ENCODE measurements around the gene PAGE3. TPM values are rescaled to one million over a fixed set of nuclear protein-coding genes. Genes with fewer than 3 reads are reported as not detected.

Gene PAGE3, protein sequence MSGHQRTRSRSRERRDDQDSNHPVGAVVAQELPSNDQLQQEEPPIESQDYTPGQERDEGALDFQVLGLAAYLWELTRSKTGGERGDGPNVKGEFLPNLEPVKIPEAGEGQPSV
- total RNA-seq = not detected

DNA sequence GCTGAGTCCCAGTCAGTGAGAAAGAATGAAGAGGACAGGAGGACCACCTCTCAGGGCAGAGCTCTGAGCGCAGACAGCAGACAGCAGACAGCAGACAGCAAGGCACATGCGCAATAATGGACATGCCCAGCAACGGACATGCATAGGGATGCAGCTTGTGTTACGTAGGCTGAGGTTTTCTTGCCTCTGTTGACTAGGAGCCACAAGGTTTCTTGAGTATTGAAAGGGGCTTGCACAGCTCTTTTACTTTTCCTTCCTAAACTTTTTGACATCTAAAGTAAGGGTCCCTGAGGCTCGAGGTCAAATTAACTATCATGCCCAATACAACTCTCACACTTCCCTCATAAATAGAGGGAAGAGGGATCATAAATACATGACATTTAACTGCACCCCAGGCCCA, at the start of gene PAGE3:
PAGE3 (minus strand) TSS at position 101 of the 400 bp plus-strand sequence. CDS start 1,013 bp downstream, outside the sequence.
- 79 to 82% methylated on average over 3 to 5 of the region's 5 CpGs for WGBS, 2 donors
- ATAC-seq (ENCODE audit: low FRiP score in 2 of 2) (no peak), DNase-seq (no peak)
- no peaks in the 10 kb centered on the region for H3K4me1 ChIP-seq
- H3K27ac ChIP-seq = no peak within 1 kb of the TSS
- TF ChIP-seq POLR2AphosphoS5 (IDR thresholded peaks at IDR 0.05) (no peak), POLR2A (IDR thresholded peaks at IDR 0.05) (no peak), EP300 (IDR thresholded peaks at IDR 0.05) (no peak)
- TF ChIP-seq, protein P1, sequence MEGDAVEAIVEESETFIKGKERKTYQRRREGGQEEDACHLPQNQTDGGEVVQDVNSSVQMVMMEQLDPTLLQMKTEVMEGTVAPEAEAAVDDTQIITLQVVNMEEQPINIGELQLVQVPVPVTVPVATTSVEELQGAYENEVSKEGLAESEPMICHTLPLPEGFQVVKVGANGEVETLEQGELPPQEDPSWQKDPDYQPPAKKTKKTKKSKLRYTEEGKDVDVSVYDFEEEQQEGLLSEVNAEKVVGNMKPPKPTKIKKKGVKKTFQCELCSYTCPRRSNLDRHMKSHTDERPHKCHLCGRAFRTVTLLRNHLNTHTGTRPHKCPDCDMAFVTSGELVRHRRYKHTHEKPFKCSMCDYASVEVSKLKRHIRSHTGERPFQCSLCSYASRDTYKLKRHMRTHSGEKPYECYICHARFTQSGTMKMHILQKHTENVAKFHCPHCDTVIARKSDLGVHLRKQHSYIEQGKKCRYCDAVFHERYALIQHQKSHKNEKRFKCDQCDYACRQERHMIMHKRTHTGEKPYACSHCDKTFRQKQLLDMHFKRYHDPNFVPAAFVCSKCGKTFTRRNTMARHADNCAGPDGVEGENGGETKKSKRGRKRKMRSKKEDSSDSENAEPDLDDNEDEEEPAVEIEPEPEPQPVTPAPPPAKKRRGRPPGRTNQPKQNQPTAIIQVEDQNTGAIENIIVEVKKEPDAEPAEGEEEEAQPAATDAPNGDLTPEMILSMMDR (IDR thresholded peaks at IDR 0.05) = no peak
- H3K36me3 ChIP-seq = no peaks in the 10 kb centered on the region
- no peaks in the 10 kb centered on the region for H3K27me3 ChIP-seq
- no peaks in the 10 kb centered on the region for H3K9me3 ChIP-seq
- no peak within 1 kb of the TSS for H3K4me3 ChIP-seq

DNA sequence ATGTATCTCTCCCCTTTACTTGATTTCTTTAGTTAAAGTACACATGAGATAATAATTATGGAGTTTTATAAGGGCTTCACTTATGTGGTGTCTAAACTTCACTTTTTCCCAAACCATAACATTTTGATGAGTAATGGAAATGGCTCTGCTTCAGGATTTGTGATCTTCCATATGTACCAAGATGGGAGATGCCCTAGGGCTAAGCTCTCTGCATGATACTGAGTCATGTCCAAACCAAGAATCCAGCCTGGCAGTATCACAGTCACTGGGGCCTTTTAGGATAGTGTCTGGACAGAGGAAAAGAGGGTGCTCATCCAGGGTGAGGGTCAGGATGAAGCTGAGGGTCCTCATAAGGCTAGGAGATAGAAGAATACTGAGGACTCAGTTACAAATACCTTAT, 47.9 kb upstream of the PAGE3 start:
- no peaks in the 10 kb centered on the region for H3K36me3 ChIP-seq
- H3K27me3 ChIP-seq = no peaks in the 10 kb centered on the region
- ATAC-seq (ENCODE audit: low FRiP score in 2 of 2) (no peak), DNase-seq (no peak)
- H3K4me3 ChIP-seq = no peak overlapping the region
- no peaks in the 10 kb centered on the region for H3K9me3 ChIP-seq
- H3K27ac ChIP-seq = no peak overlapping the region
- TF ChIP-seq, protein P1 (IDR thresholded peaks at IDR 0.05) = no peak
- TF ChIP-seq EP300 (IDR thresholded peaks at IDR 0.05) (no peak), POLR2A (IDR thresholded peaks at IDR 0.05) (no peak), POLR2AphosphoS5 (IDR thresholded peaks at IDR 0.05) (no peak)
- H3K4me1 ChIP-seq = no peaks in the 10 kb centered on the region

DNA sequence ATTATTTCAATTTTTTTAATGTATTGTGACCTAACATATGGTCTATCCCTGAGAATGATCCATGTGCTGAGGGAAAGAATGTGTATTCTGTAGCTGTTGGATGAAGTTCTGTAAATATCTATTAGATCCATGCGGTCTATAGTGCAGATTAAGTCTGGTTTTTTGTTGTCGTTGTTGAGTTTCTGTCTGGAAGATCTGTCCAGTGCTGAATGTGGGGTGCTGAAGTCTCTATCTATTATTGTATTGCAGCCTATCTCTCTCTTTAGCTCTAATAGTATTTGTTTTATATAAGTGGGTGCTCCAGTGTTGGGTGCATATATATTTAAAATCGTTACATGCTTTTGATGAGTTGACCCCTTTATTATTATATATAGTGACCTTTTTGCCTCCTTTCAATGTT, 26.2 kb upstream of the PAGE3 start:
- H3K4me3 ChIP-seq = no peak overlapping the region
- no peaks in the 10 kb centered on the region for H3K36me3 ChIP-seq
- no peaks in the 10 kb centered on the region for H3K27me3 ChIP-seq
- TF ChIP-seq, protein P1 (IDR thresholded peaks at IDR 0.05) = no peak
- TF ChIP-seq EP300 (IDR thresholded peaks at IDR 0.05) (no peak), POLR2AphosphoS5 (IDR thresholded peaks at IDR 0.05) (no peak), POLR2A (IDR thresholded peaks at IDR 0.05) (no peak)
- 78 to 82% methylated on average over 3 of the region's 3 CpGs for WGBS, 2 donors
- DNase-seq (no peak), ATAC-seq (ENCODE audit: low FRiP score in 2 of 2) (no peak)
- no peak overlapping the region for H3K27ac ChIP-seq
- H3K9me3 ChIP-seq = no peaks in the 10 kb centered on the region
- H3K4me1 ChIP-seq = no peaks in the 10 kb centered on the region

GRCh38 chrX:55279832-55280231, 15.1 kb upstream of the PAGE3 start:
- H3K27ac ChIP-seq = no peak overlapping the region
- H3K4me3 ChIP-seq = no peak overlapping the region
- WGBS, 2 donors = 86 to 87% methylated on average over 9 to 10 of the region's 10 CpGs
- H3K9me3 ChIP-seq = no peaks in the 10 kb centered on the region
- DNase-seq = no peak
- ATAC-seq (ENCODE audit: low FRiP score in 2 of 2) = no peak
- no peaks in the 10 kb centered on the region for H3K27me3 ChIP-seq
- H3K4me1 ChIP-seq = no peaks in the 10 kb centered on the region
- no peaks in the 10 kb centered on the region for H3K36me3 ChIP-seq
- TF ChIP-seq, protein P1 (IDR thresholded peaks at IDR 0.05) = no peak
- no peak for TF ChIP-seq EP300 (IDR thresholded peaks at IDR 0.05)
- TF ChIP-seq POLR2A (IDR thresholded peaks at IDR 0.05) = no peak
- no peak for TF ChIP-seq POLR2AphosphoS5 (IDR thresholded peaks at IDR 0.05)

DNA sequence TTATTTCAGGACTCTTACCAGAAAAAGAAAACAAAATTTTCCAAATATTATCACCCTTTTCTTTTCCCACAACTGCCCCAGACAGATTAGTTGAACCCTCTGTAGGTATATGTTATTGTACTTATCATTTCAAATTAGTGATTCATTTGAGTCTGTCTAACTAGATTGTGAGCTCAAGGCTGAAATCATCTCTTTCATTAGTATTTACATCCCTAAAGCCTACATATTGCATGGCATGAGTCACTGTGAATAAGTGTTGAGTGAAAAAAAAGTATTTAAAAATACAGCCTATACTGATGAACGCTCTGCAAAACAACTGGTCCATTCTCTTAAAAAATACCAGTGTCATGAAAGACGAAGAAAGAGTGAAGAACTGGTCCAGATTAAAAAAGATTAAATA, 3.9 kb downstream of the PAGE3 start:
- ATAC-seq (ENCODE audit: low FRiP score in 2 of 2) = no peak
- H3K27ac ChIP-seq = no peak overlapping the region
- TF ChIP-seq POLR2AphosphoS5 (IDR thresholded peaks at IDR 0.05) (no peak), POLR2A (IDR thresholded peaks at IDR 0.05) (no peak), EP300 (IDR thresholded peaks at IDR 0.05) (no peak)
- TF ChIP-seq, protein P1 (IDR thresholded peaks at IDR 0.05) = no peak
- no peaks in the 10 kb centered on the region for H3K4me1 ChIP-seq
- H3K4me3 ChIP-seq = no peak overlapping the region
- H3K27me3 ChIP-seq = no peaks in the 10 kb centered on the region
- no peaks in the 10 kb centered on the region for H3K9me3 ChIP-seq
- DNase-seq = no peak
- no peaks in the 10 kb centered on the region for H3K36me3 ChIP-seq
- WGBS, 2 donors = 79 to 93% methylated on average over 2 of the region's 2 CpGs

All from upper lobe of left lung (tissue), 6 donors.